Skin of body (tissue), 2 donors: ENCODE results near the gene TBC1D7. TPM values are rescaled to one million over a fixed set of nuclear protein-coding genes. Genes with fewer than 3 reads are reported as not detected.
A peak's percentile ranks its signal among the peaks of the same experiment; 100 is the strongest.

ENCODE experiments used
- DNase-seq: peaks from one replicate; lab custom pipeline; 2025; lab: John Stamatoyannopoulos, UW
- total RNA-seq: library from RNA; depleted of rRNA; stranded (reverse); fragments of >200 nt; gene quantifications from one replicate; pipeline ENCODE4 v1.2.3, GENCODE V29; 2014

Gene TBC1D7
- total RNA-seq, 1 donor from 2014 or later = 14.8 TPM

DNA sequence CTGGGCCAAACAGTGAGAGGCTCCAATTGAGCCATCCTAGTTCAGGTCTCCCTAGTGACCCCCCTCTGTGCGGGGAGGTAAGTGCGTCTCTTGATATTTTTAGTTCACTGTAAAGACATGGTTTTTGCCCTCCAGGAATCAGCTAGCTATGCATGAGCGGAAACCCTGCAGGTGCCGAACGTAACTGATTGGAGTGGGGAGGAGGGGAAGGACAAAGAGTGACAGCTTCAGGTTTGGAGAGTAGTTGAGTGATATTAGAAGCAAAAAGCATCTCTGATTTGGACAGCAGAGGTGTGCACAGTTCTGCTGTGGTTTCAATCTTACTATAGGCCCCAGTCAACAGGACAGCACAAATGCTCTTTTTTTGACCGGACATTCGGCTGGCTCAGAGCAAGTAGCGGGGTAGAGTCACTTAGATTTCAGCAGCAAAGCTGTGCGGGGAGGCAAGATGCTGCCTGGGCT lies 31.8 kb downstream of the TBC1D7 start:
- no peak for DNase-seq

DNA sequence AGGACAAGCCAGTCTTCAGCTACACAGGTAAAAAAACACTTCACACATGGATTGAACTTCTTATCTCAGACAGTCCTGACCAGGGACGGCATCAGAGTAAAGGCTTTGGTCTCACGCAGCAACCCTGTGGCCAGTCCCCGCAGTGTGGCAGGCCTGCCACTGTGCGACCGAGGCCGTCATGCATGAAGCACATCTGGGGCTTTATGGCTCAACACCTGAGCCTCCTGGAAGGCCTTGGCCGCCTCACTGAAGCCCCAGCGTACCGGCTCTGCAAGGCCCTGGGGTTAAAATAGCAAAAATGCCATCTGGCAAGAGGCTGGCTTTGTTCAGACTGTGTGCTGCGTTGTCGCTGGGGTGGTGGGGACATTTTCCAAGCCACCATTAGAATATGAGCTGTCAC lies 32.8 kb downstream of the TBC1D7 start:
- DNase-seq = no peak

DNA sequence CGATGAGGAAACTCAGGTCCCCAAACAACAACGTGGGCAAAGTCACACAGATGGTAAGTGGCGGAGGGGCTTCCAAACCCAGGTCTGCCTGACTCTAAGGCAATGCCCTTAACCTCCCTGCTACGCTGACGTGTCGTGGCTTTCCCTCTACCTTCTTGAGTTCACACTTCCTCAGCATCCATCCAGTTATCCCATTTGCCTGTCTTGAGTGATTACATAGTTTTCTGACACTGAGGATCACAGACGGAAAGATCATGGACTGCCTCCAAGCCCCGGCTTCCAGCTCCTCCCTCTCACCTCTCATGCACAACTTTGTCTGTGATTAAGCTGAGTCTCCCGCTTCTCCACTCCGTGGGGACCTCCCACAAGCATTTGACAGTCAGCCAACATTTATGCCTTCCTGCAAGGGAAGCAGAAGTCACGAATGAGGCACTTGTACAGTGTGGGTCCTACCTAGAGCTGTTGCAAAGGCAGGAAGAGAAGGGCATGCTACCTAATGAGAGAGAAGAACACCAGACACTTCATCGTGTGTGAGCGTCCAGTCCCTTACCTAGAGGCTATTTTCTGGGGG lies 33.8 kb downstream of the TBC1D7 start:
- DNase-seq = no peak

DNA sequence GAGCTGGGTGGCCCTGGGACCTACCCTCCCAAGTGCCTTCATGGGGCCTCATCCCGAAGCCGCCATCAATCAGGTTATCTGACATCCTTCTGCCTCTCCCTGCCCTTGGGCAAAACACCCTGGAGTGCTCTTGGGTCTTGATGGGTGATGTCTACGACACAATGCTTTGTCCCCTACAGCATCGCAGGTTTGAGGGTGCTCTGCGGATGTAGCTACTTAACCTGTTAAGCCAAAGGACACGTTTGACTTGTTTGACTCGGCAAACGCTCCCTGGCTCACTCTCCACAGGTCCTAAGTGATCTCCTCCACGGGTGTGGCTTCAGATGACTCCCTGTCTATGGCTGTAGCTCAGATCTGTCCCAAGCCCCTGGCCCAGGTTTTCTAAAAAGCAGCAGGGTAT lies 35.6 kb downstream of the TBC1D7 start:
- DNase-seq = no peak

DNA sequence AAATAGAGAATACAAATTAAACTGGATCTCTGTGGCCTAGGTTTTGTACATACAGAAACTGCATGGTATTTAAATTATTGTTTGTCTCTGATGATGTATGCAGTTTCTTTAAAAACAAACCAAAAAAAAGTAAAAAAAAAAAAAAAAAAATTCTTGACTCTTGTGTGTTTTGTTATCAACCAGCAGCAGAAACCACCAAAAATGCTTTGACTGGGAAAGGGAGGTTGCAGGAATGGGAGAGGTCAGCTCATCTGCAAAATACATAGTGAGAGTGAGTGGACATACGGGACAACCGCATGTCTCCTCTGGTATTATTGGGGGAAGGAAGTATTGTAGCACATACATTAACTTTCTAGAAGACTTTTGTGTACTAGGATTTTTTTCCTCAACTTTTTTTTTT lies 38.0 kb downstream of the TBC1D7 start:
- DNase-seq = no peak

DNA sequence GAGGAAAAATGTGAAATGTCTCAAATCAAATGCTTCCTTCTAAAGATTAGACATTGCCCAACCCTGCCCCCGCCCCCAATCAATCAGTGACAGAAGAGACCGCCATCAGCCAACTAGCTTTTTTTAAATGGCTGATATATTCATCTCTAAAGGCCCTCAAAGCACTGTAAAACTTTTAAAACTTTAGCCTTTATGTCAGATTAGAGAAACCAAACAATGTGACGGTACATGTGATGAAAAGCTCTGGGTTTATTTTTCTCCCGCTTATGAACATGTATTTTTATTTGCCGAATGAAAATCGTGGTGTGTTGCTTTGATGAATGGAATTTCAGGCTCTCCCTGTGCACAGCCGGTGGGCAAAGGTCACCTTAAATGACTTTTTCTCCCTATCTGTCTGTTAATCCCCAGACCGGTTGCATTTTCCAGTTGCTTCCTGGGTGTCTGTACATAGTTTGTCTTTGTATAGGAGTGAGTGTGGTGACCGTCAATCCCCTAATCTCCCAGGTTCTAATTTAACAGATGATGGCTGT lies 38.5 kb downstream of the TBC1D7 start:
- no peak for DNase-seq

DNA sequence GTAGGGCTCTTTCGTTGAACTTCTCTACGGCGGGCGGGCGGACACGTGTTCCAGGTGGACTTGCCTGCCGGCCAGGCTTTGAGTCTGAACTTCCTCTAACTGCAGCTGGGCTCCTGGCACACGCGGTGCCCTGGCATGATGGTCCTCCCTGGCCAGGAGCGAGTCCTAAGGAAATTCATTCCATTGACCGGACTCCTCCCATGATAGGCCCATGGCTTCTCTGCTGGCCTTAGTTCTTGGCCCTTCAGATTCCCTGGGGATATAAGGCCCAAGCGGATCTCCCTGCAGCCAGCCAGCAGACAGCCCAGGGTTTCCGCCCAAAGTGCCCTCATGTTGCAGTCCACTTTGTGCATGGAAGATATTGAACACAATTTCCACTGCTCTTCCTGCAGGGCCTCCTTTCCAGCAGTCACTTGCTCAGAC lies 39.4 kb downstream of the TBC1D7 start:
- DNase-seq = no peak

DNA sequence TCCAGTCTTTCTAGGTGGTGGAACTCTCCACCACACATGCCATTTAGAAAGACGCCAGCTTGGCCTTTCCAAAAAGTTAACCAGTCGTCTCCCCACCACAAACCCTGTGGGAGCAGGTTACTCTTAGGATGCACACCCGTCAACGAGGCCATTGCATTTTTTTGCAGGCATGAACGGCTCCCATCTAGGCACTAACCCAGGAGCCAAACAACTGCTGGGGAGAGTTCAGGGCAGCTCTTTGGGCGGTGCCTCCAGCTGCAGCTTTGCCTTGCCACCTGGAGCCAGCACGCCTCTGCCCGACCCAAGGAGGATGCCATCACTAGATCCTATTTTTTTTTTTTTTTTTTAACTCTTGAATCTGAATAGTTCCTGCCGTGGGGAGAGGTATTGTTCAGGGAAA lies 39.9 kb downstream of the TBC1D7 start:
- DNase-seq = no peak

DNA sequence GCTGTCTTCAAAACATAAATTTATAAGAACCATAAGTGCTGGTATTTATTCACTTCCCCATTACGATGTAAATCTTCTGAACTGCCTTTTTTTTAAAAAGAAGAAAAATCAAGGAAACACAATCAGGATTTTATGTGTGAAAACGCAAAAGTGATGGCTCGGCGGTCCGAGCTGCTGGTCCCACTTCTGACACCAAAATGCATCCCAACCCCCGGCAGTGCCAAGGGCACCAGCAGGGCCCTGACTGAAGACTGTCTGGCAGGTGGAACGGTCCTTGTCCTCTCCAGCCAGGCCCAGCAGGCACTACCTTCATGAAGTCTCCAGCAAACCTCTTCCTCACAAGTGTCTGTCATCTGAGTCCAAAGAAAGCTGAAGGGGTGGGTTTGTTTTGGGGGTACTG lies 41.2 kb downstream of the TBC1D7 start:
- DNase-seq = no peak

DNA sequence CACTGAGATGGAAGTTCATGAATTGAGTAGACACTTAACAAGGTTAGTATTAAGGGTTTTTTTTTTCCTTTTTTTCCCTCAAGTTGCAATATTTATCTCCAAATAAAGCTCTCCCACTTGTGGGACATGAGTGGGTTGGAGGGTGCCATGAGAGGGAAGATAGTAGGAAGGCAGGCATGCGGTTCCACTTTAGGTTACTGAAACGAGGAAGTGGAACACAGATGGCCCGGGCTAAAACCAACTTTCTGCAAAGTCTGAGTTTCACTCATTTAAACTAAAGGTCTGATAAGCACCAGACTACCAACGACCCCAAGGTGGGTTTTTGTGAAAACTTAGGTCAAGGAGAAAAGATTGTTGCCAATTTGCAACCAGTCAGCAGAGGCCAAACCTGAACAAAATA lies 42.2 kb downstream of the TBC1D7 start:
- DNase-seq = no peak

DNA sequence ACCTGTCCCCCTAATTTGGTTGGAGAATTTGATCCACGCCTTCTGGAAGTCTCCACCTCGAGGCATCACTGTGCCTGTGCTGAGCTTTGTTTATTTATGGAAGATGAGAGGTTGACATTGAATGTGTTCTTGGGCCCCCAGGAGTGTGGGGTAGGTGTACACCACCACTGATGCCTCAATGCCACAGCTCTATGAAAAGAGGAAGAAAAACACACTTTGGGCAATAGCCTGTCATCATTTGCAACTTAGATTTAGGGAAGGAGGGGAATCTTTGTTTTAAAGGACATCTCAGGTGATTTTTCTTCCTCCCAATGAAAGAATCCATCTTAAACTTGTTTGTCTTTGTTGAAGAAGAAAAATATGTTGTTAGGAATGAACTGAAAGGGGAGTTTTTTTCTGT lies 42.6 kb downstream of the TBC1D7 start:
- DNase-seq = no peak

DNA sequence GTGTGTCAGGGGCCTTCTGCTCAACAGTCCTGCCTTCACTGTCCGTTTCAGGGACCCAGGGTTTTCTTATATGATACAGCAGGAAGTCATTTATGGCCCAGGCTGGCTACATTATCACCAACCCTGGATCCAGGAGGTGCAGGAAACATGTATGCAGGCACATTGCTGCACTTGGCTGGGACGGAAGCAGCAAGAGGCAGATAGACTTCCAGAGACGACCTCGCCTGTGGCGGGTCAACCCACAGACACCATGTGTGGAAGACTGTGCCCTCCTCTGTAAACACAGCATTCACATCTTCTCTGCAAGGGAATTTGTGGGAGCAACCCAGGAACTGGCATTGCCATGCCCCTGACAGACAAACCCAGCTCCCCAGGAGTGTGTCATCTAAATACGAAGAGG lies 43.7 kb downstream of the TBC1D7 start:
- DNase-seq = no peak

DNA sequence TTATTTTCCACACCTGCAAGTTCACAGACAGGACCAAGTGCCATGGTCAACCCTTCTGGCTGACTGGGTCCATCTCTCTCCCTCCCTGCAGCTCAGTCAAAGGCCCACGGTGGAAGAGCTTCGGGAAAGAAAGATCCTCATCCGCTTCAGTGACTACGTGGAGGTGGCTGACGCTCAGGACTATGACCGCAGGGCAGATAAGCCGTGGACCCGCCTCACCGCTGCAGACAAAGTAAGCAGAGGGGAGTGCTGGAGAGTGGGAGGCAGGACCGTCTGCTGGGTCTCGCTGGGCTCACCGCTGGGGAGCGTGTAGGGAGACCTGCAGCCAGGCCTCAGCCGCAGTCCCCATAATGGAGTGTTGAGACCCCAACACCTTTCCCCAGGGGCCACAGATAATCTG lies 45.0 kb downstream of the TBC1D7 start:
- DNase-seq = no peak

DNA sequence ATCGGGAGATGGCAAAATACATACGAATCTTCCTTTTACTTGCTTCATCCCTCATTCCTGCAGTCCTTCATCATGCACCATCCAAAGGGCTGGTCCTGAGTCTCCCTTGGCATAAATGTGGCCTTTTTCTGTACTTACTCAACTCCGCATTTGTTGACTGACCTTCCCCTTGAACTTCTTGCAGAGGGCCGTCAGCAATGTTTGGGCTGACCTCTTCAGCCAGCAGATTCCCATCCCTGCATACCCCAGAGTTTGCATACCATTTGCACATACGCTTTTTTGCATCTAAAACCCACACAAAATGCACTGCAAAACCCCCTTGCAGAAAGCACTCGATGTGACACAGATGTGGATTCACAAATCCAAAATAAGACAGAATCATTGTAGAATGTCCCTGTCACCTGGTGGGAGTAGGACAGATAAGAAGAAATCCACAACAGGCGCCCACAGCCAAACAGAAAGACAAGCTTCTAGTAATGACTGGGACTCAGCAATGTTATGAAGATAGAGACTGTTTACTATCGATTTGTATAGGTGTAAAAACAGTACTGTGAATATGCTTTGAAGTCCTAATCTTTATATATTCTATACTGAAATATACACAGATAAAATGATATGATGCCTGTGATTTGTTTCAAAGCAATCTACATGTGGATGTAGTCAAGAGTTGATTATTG lies 45.8 kb downstream of the TBC1D7 start:
- no peak for DNase-seq

DNA sequence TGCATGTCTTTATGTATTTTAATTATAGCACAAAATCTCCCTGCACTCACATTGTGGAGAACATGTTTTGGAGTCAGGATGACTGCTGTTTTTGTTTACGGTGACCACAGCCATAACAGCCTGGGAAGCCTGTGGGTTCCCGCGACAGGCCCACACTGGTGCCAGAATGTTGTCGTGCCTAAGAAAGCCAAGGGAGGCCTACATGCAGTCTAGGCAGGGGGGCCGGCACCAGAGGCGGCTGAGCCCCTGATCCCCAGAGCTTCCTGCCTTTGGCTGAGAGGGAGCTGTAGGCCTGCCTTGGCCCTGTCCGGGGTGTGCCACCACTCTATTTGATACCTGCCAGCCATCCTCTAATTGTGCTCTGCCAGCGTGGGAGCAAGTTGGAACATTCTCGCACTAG lies 46.7 kb downstream of the TBC1D7 start:
- peak; percentile 80 for DNase-seq

DNA sequence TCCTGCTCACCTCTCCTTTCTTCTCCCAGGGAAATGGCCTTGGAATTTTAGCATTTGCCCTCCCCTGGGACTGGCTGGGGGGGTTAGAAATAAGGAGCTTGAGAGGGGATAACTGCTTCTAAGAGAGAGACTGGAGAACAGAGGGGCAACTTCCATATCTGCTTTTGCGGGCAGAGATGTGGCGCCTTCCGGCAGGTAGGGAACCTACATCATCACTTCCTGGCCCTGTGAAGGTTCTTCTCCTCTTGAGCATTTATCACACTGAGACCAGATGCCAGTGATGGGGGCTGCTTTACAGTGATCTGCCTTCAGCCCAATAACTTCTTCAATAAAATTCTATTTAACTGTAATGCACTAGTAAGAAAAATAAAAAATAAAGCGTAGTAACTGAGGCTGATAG lies 48.1 kb downstream of the TBC1D7 start:
- no peak for DNase-seq

DNA sequence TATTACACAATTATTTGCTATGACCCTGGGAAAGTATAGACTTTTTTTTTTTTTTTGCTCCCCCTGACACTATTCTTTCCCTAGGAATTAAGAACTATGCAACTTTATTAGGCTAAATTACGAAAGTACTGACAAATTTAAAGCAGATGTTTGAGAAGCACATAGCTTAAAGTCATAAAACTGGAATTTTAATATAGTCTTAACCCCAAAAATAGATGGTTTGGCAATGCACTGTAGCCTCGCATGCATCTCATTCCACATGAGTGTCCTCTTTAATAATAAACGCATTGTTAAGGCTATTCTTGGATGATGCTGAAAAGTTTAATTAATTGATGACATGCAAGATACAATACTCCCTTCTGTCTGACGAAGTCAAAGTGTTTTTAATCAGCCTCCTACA lies 49.3 kb downstream of the TBC1D7 start:
- DNase-seq = peak; percentile 96

DNA sequence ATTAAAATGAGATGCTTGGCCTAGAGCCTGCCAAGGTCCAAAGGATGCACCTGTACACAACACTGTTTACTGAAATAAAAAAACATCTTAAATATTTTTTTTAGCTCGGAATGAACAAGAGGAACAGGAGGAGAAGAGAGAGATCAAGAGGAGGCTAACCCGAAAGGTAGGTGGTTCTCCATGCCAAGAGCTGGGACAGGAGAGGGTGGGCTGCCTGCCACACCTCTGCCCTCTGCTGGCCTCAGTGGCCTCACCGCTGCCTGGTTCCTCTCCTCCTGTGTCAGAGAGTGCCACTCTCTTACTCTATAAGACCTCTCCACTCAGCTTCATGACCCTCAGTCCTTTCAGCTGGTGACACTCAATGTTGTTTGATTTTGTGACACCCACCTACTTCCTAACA lies 50.2 kb downstream of the TBC1D7 start:
- no peak for DNase-seq

DNA sequence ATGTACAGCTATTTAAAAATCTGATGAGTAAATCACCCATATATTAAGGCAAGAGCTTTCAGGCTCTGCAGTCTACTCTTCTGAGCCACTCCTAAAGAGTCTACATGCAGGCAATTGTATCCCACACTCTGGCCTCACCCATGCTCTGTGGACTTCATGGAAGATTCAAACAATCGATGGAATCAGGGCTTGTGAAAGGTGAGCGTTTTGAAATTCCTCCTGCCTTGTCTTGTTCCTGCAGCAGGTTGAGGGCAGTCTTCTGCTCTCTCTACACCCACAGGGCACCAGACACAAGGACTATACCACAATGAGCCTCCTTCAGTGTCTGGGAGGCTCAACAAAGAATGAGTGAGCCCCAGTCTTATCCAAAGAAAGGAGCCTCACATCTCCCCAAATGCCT lies 51.1 kb downstream of the TBC1D7 start:
- DNase-seq = no peak

DNA sequence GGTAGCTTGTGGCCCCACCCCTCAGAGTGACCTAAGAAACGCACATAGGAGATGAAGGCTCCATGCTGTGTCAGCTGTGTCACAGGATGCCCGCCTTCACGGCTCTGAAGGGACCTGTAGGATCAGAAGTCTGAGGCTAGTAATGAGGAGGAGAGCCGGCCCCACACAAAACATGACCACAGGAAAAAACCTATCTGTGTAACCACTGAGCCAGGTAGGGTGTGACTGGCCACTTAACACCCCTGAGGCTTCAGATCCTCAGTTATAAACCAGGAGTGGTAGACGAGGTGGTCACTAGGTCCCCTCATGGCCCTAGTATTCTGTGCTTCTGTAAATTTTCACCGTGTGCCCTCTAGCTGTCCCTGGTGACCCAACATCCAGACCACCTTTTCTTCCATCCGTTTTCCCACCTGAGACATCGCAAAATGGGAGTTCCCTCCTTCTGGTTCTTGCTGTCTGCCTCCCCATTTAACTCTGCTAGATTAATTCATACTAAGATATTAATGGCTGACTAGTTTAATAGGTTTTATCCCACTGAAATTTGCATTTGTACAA lies 52.8 kb downstream of the TBC1D7 start:
- no peak for DNase-seq

DNA sequence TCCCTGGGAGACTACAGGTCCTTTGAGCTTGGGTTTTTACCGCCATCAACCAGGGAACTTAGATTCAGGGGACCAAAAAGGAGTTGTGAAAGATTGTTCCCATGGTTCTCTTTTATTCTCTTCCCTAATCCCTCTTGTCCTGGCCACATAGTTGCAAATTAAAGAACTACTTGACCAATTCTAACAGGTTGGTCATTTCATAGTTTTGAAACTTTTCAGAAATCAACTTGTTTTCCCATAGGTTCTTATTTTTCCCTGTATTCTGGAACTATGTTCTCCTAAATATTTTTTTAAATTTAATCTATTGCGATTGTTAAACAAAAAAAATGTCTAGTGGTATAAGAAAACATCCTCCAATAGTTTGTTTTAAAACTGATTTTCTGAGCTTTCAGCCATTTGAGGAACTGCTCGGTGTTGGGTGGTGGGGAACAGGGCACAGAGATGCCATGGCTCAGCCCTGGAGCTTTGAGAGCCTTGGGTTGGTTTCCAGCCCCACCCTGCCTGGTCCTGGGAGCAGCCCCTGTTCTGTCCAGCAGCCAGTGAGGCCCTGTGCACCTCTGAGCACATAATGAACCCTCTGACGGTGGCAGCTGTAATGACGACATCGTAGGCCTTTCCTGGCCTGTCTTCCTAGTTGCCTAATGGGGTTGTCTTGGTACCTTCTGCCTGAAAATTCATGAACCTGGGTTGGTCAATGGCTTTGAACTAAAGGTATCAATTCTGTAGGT lies 53.5 kb downstream of the TBC1D7 start:
- DNase-seq = no peak
